ENCODE measurements around the gene IMPA2. TPM values are rescaled to one million over a fixed set of nuclear protein-coding genes. Genes with fewer than 3 reads are reported as not detected.

The IMPA2 gene
- total RNA-seq, 2 experiments from 2014 or later, result 17.7 to 20.8 TPM

GRCh38 chr18:12048010-12048826 lies 66.9 kb downstream of the IMPA2 start:
- POLR2A ChIA-PET, result no interaction called here
- CTCF ChIA-PET, result interaction anchor here (2.7 kb wide), 1 partner anchor 10 kb away, joined by 15 read pairs; no protein-coding TSS in a partner anchor
- no peak overlapping the region for H3K27ac Mint-ChIP-seq
- no peaks in the 10 kb centered on the region for H3K9me3 Mint-ChIP-seq
- H3K4me1 Mint-ChIP-seq (ENCODE audit: low read depth), result peaks cover 3% of the 10 kb centered on the region
- no peak for TF ChIP-seq CTCF (IDR thresholded peaks at IDR 0.05)
- DNase-seq (no peak), ATAC-seq (no peak)
- intact Hi-C loops (cut with micrococcal nuclease), result loop anchor here (10.0 kb wide), 1 partner anchor 393 kb away; no protein-coding TSS in a partner anchor
- H3K27me3 Mint-ChIP-seq, result peaks cover 2% of the 10 kb centered on the region
- no peak overlapping the region for H3K4me3 Mint-ChIP-seq
- H3K36me3 Mint-ChIP-seq (ENCODE audit: low read depth), result no peaks in the 10 kb centered on the region

GRCh38 chr18:12048827-12049175 lies 67.5 kb downstream of the IMPA2 start:
- ATAC-seq (no peak), DNase-seq (no peak)
- Mint-ChIP-seq H3K9me3 (no peaks in the 10 kb centered on the region), H3K27ac (no peak overlapping the region), H3K4me3 (no peak overlapping the region), H3K36me3 (ENCODE audit: low read depth) (no peaks in the 10 kb centered on the region), H3K27me3 (peaks cover 2% of the 10 kb centered on the region), H3K4me1 (ENCODE audit: low read depth) (peaks cover 3% of the 10 kb centered on the region)
- ChIA-PET CTCF (interaction anchor here (0.7 to 2.7 kb wide), 5 partner anchors 9 to 393 kb away, joined by 3 to 15 read pairs (median 4); no protein-coding TSS in a partner anchor), POLR2A (no interaction called here)
- TF ChIP-seq CTCF (IDR thresholded peaks at IDR 0.05), result no peak
- intact Hi-C loops (cut with micrococcal nuclease), result loop anchor here (10.0 kb wide), 1 partner anchor 394 kb away; no protein-coding TSS in a partner anchor

- H3K27ac Mint-ChIP-seq, result no peak overlapping the region
- ATAC-seq (no peak), DNase-seq (no peak)
- peaks cover 3% of the 10 kb centered on the region for H3K4me1 Mint-ChIP-seq (ENCODE audit: low read depth)
- no peak for TF ChIP-seq CTCF (IDR thresholded peaks at IDR 0.05)
- no peak overlapping the region for H3K4me3 Mint-ChIP-seq
- H3K36me3 Mint-ChIP-seq (ENCODE audit: low read depth), result no peaks in the 10 kb centered on the region
- POLR2A ChIA-PET, result no interaction called here
- intact Hi-C loops (cut with micrococcal nuclease), result loop anchor here (10.0 kb wide), 1 partner anchor 395 kb away; no protein-coding TSS in a partner anchor
- CTCF ChIA-PET, result interaction anchor here (1.1 to 2.7 kb wide), 4 partner anchors 12 to 317 kb away, joined by 3 to 15 read pairs (median 4); no protein-coding TSS in a partner anchor
- H3K27me3 Mint-ChIP-seq, result peaks cover 2% of the 10 kb centered on the region
- no peaks in the 10 kb centered on the region for H3K9me3 Mint-ChIP-seq
Measured at GRCh38 chr18:12049978-12050811, 68.9 kb downstream of the IMPA2 start.

GRCh38 chr18:12052866-12053265 lies 71.6 kb downstream of the IMPA2 start:
- intact Hi-C loops (cut with micrococcal nuclease), result no loop called here
- no peaks in the 10 kb centered on the region for H3K36me3 Mint-ChIP-seq (ENCODE audit: low read depth)
- CTCF ChIA-PET, result no interaction called here

More at GRCh38 chr18:12052866-12053265, 71.6 kb downstream of the IMPA2 start:
- ATAC-seq, result no peak
- peaks cover 3% of the 10 kb centered on the region for H3K4me1 Mint-ChIP-seq (ENCODE audit: low read depth)
- POLR2A ChIA-PET, result no interaction called here
- H3K27me3 Mint-ChIP-seq, result peaks cover 2% of the 10 kb centered on the region
- no peak for DNase-seq
- no peak overlapping the region for H3K4me3 Mint-ChIP-seq
- no peaks in the 10 kb centered on the region for H3K9me3 Mint-ChIP-seq
- no peak for TF ChIP-seq CTCF (IDR thresholded peaks at IDR 0.05)
- no peak overlapping the region for H3K27ac Mint-ChIP-seq

Measured in activated CD8-positive, alpha-beta T cell treated with anti-CD3 and anti-CD28 coated beads for 36 hours (primary cell).